HG03025 (cell line): ENCODE measurements around the gene CNTN4.

Source experiments
- ATAC-seq: cut with Tn5 transposase; IDR thresholded peaks from one replicate; pipeline ENCODE4 v1.9.1; 2021; ENCODE audit warnings: mild to moderate bottlenecking, moderate library complexity; ENCODE audit not compliant: unreplicated experiment, low FRiP score

Gene CNTN4

GRCh38 chr3:2506776-2507175 is 408.1 kb downstream of the CNTN4 start:
- ATAC-seq, result no peak

- ATAC-seq, result no peak
Observed at GRCh38 chr3:2510591-2511145, 412.0 kb downstream of the CNTN4 start.

- ATAC-seq, result no peak
Observed at GRCh38 chr3:2511356-2511755, 412.7 kb downstream of the CNTN4 start.

- no peak for ATAC-seq
Observed at GRCh38 chr3:2512881-2513280, 414.2 kb downstream of the CNTN4 start.

GRCh38 chr3:2513986-2514385 is 415.3 kb downstream of the CNTN4 start:
- ATAC-seq, result no peak

GRCh38 chr3:2516762-2517441 is 418.2 kb downstream of the CNTN4 start:
- ATAC-seq, result no peak

- ATAC-seq, result no peak
Observed at GRCh38 chr3:2517500-2518172, 419.0 kb downstream of the CNTN4 start.

DNA sequence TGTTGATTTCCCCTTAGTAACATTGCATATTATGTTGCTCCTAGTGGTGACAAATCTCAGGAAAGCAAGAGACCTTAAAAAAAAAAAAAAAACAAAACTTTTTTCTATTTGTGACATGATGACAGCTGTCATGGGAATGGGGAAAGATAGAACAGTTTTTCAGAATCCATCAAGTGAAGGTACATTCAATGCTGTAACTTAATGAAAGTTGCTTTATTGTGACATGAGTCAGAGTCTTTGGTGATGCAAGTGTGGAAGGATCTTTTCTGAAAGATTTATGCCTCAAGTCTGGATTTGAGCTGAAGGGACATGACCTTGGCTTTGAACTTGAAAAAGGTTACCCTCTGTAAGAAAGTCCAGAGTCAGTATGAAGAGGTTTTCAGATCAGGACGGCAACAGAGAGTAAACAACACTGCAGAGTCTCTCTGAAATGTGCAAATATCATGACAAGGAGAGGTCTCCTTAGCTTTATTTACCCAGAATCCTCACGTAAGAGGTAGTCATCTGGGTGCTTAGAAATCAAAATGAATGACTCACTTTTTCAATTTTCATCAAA is 424.7 kb downstream of the CNTN4 start:
- no peak for ATAC-seq

GRCh38 chr3:2525968-2526367 is 427.3 kb downstream of the CNTN4 start:
- no peak for ATAC-seq

DNA sequence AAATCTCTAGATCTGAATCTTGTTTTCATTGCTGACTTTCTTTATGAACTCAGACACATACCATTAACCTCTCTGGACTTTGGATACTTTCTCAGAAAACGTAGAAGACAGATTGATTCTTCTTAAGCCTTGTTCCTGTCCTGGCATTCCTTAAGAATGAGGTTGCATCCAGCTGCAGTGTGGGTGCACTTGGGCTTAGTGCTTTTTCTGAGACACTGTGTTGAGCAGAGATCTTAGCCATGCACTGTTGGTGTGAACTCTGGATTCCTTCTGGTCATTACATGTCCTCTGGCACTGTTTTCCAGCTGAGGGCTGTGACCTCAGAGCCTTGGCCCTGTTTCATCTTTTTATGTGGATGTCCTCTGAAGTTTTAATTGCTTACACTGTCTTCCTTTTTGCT is 428.3 kb downstream of the CNTN4 start:
- ATAC-seq, result peak; percentile 22

- peak; percentile 58 for ATAC-seq
Observed at GRCh38 chr3:2527328-2527727, 428.7 kb downstream of the CNTN4 start.

GRCh38 chr3:2534767-2535166 is 436.1 kb downstream of the CNTN4 start:
- ATAC-seq, result peak; percentile 84

DNA sequence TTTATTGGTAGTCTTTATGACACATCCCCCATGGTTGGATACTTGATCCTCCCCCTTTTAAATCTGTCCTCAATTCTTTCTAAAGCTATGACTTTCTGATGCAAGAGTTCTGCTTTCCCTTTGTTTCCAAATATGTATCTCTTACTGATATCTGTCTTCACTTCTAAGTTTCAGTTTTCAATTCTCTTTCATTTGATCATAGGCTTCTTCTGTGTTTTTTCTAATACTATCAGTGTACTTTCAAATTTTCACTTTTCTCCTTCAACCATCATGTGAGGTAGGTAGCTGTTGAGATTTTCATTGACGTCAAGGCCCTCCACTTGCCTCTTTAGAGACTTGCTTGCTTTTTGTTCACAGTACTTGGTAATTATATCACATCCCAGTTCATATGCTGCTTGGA is 436.5 kb downstream of the CNTN4 start:
- peak; percentile 70 for ATAC-seq

GRCh38 chr3:2536575-2536974 is 437.9 kb downstream of the CNTN4 start:
- ATAC-seq, result no peak

GRCh38 chr3:2540115-2540514 is 441.4 kb downstream of the CNTN4 start:
- no peak for ATAC-seq

DNA sequence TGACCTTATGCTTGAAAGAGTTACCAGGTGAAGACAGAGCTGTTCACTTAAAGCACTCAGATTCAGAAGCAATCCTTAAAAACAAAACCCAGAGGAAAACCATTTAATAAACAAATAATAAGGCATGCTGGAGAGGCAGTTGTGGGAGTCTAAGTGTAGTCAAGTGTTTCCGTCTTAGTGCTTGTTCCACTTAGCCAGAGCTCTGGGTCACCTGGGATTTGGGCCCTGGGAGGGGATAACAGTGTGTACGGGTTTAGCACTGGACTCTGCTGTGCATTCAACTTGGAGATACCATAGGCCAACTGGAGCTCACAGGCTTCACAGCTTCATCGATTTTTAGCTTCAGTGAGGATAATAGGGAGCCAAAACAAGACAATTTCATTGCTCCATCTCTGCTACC is 444.6 kb downstream of the CNTN4 start:
- ATAC-seq, result no peak

GRCh38 chr3:2544212-2544611 is 445.5 kb downstream of the CNTN4 start:
- no peak for ATAC-seq

DNA sequence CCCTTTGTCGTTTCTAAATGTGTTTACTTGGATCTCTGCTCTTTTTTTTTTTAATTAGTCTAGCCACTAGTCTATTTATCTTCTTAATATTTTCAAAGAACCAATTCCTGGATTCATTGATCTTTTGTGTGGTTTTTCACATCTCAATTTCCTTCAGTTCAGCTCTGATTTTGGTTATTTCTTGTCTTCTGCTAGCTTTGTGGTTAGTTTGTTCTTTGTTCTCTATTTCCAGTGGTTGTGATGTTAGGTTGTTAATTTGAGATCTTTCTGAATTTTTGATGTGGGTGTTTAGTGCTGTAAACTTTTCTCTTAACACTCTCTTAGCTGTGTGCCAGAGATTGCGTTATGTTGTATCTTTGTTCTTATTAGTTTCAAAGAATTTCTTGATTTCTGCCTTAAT is 446.1 kb downstream of the CNTN4 start:
- no peak for ATAC-seq

- no peak for ATAC-seq
Observed at GRCh38 chr3:2547049-2547448, 448.4 kb downstream of the CNTN4 start.

DNA sequence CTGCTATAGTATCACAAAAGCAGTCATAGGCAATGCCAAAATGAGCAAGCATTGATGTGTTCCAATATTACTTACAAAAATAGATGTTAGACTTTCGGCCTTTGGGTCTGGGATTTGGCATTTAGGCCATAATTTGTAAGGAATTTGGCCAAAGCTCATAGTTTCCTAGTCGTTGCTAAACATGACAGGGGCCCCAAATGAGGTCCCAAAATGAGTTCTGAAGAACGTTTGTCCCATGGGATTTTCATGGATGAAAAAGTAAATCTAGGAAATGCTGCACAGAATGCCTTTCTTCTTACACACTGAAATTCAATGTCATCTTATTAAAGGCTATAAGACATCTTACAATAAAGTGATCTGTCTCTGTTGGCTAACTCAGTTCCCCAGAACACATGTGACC is 456.0 kb downstream of the CNTN4 start:
- ATAC-seq, result no peak

GRCh38 chr3:2558796-2559195 is 460.1 kb downstream of the CNTN4 start:
- ATAC-seq, result no peak

DNA sequence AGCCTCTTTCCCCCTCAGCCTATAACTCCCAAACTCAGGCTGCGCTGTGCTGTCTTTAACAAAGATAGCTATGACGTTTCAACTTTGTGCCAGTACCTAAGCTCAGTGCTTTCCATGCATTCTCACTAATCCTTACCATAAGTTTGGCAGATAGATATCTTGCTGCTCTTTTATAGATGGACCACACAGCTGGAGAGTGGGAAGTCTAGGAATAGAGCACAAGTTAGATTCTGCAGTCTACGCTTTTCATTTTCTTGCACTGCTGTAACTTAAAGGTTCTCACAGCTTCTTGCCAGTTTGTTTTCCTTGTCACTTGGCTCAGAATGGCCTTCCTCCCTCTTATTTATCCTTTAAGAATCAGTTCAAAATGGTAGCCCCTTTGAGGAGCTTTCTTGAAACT is 468.8 kb downstream of the CNTN4 start:
- no peak for ATAC-seq
